ENCODE data around the gene WDR64. TPM values are rescaled to one million over a fixed set of nuclear protein-coding genes. Genes with fewer than 3 reads are reported as not detected.

Gene WDR64
- total RNA-seq, 1 experiment from 2014 or later: not detected

DNA sequence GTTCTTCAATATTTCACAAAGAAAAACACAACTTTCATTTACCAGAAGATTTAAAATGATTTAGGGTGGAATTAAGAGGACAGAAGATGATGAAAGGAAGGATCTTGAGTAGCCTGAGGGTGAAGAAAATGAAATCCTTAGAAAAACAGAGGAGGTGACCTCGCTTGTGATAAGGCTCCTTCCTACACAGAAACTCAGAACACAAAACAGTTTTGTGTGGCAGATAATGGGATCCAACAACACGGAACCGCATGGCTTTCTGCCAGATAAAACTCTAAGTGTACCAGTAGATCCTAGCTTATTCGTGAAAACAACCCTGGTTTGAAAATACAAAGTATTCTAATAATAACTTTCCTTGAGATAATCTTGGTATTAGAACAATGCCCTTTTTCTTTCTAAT is 121.9 kb downstream of the WDR64 start:
- TF ChIP-seq EZH2phosphoT487 (IDR thresholded peaks at IDR 0.05; ENCODE audit: borderline replicate concordance, low read length) (no peak), EZH2 (IDR thresholded peaks at IDR 0.05; ENCODE audit: low read length, unreplicated experiment) (no peak)
- TF ChIP-seq, protein P1, sequence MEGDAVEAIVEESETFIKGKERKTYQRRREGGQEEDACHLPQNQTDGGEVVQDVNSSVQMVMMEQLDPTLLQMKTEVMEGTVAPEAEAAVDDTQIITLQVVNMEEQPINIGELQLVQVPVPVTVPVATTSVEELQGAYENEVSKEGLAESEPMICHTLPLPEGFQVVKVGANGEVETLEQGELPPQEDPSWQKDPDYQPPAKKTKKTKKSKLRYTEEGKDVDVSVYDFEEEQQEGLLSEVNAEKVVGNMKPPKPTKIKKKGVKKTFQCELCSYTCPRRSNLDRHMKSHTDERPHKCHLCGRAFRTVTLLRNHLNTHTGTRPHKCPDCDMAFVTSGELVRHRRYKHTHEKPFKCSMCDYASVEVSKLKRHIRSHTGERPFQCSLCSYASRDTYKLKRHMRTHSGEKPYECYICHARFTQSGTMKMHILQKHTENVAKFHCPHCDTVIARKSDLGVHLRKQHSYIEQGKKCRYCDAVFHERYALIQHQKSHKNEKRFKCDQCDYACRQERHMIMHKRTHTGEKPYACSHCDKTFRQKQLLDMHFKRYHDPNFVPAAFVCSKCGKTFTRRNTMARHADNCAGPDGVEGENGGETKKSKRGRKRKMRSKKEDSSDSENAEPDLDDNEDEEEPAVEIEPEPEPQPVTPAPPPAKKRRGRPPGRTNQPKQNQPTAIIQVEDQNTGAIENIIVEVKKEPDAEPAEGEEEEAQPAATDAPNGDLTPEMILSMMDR (conservative IDR thresholded peaks at IDR 0.05; ENCODE audit: low read depth, low read length): no peak
- Histone ChIP-seq H3K79me2 (ENCODE audit: low read length) (no peaks in the 10 kb centered on the region), H3K27ac (ENCODE audit: low read length) (no peak overlapping the region), H2AFZ (ENCODE audit: low read length) (no peak overlapping the region), H3K4me3 (ENCODE audit: low read length) (no peak overlapping the region), H3K4me1 (ENCODE audit: insufficient read depth, low read length) (no peaks in the 10 kb centered on the region), H4K20me1 (ENCODE audit: low read length) (no peaks in the 10 kb centered on the region), H3F3A (ENCODE audit: low read length, unreplicated experiment) (no peaks in the 10 kb centered on the region), H3K9me2 (replicated peaks; ENCODE audit: low read length) (no peaks in the 10 kb centered on the region), H3K9ac (ENCODE audit: low read length) (no peak overlapping the region), H3K27me3 (ENCODE audit: low read length) (no peaks in the 10 kb centered on the region), H3K9me3 (ENCODE audit: low read length) (no peaks in the 10 kb centered on the region), H3K36me3 (ENCODE audit: low read depth, low read length) (no peaks in the 10 kb centered on the region), H3K4me2 (ENCODE audit: low read length) (no peak overlapping the region)
- POLR2A ChIA-PET (ENCODE audit: unreplicated experiment): no interaction called here
- ATAC-seq: no peak
- intact Hi-C loops (cut with micrococcal nuclease): no loop called here
- no TSS peak for BruUV-seq (replicated peaks)
- CTCF ChIA-PET: interaction anchor here (0.5 kb wide), 1 partner anchor 16 kb away, joined by 9 read pairs; no protein-coding TSS in a partner anchor
- no peak for DNase-seq

DNA sequence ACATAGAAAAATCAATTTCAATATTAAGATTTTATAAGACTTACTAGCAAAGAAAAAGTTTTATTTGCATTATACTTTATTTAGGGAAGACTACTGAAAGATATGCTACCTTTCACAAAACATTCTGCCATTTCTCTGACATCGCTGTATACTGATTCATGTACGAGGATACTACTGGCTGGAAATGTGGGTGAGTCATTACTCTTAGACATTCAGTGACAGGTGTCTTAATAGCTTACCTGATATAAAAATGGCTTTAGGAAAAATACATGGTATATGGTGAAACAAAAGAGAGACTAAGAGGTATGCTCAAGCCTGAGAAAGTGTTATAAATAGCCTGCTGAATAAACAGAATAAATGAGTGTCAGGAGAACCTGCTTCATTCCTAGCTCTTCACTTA is 122.9 kb downstream of the WDR64 start:
- H4K20me1 ChIP-seq (ENCODE audit: low read length): no peaks in the 10 kb centered on the region
- POLR2A ChIA-PET (ENCODE audit: unreplicated experiment): no interaction called here
- BruUV-seq (replicated peaks): no TSS peak
- H3K9ac ChIP-seq (ENCODE audit: low read length): no peak overlapping the region
- no peaks in the 10 kb centered on the region for H3F3A ChIP-seq (ENCODE audit: low read length, unreplicated experiment)
- H2AFZ ChIP-seq (ENCODE audit: low read length): no peak overlapping the region
- H3K27ac ChIP-seq (ENCODE audit: low read length): no peak overlapping the region
- H3K79me2 ChIP-seq (ENCODE audit: low read length): no peaks in the 10 kb centered on the region
- H3K36me3 ChIP-seq (ENCODE audit: low read depth, low read length): no peaks in the 10 kb centered on the region
- intact Hi-C loops (cut with micrococcal nuclease): no loop called here
- DNase-seq (peak; percentile 63), ATAC-seq (peak; percentile 86)
- TF ChIP-seq EZH2 (IDR thresholded peaks at IDR 0.05; ENCODE audit: low read length, unreplicated experiment) (no peak), EZH2phosphoT487 (IDR thresholded peaks at IDR 0.05; ENCODE audit: borderline replicate concordance, low read length) (no peak)
- TF ChIP-seq, protein P1 (conservative IDR thresholded peaks at IDR 0.05; ENCODE audit: low read depth, low read length): no peak
- no peaks in the 10 kb centered on the region for H3K9me3 ChIP-seq (ENCODE audit: low read length)
- no peaks in the 10 kb centered on the region for H3K4me1 ChIP-seq (ENCODE audit: insufficient read depth, low read length)
- CTCF ChIA-PET: no interaction called here
- H3K4me2 ChIP-seq (ENCODE audit: low read length): no peak overlapping the region
- H3K27me3 ChIP-seq (ENCODE audit: low read length): no peaks in the 10 kb centered on the region
- no peaks in the 10 kb centered on the region for H3K9me2 ChIP-seq (replicated peaks; ENCODE audit: low read length)
- no peak overlapping the region for H3K4me3 ChIP-seq (ENCODE audit: low read length)

DNA sequence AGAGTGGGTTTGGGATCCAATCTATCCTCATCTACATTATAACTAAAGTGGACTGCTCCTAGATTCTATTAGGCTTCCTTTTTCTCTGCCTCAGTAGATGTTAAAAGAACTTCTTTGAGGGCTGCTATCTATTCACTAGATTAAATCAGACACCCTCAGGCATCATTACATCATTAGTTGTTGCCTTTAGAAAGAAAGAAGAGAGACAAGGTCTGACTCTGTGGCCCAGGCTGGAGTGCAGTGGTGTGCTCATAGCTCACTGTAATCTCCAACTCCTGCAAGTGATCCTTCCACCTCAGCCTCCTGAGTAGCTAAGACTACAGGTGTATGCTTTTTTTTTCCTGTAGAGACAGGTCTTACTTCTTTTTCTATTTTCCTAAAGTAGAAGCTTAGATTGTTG is 124.8 kb downstream of the WDR64 start:
- Histone ChIP-seq H3K4me3 (ENCODE audit: low read length) (no peak overlapping the region), H3K9me3 (ENCODE audit: low read length) (no peaks in the 10 kb centered on the region), H3F3A (ENCODE audit: low read length, unreplicated experiment) (no peaks in the 10 kb centered on the region), H3K36me3 (ENCODE audit: low read depth, low read length) (no peaks in the 10 kb centered on the region), H3K27ac (ENCODE audit: low read length) (no peak overlapping the region), H3K4me2 (ENCODE audit: low read length) (no peak overlapping the region), H3K9me2 (replicated peaks; ENCODE audit: low read length) (no peaks in the 10 kb centered on the region), H3K4me1 (ENCODE audit: insufficient read depth, low read length) (no peaks in the 10 kb centered on the region), H2AFZ (ENCODE audit: low read length) (no peak overlapping the region), H4K20me1 (ENCODE audit: low read length) (no peaks in the 10 kb centered on the region), H3K79me2 (ENCODE audit: low read length) (no peaks in the 10 kb centered on the region), H3K9ac (ENCODE audit: low read length) (no peak overlapping the region), H3K27me3 (ENCODE audit: low read length) (no peaks in the 10 kb centered on the region)
- POLR2A ChIA-PET (ENCODE audit: unreplicated experiment): no interaction called here
- ATAC-seq: no peak
- intact Hi-C loops (cut with micrococcal nuclease): no loop called here
- no peak for TF ChIP-seq EZH2phosphoT487 (IDR thresholded peaks at IDR 0.05; ENCODE audit: borderline replicate concordance, low read length)
- TF ChIP-seq EZH2 (IDR thresholded peaks at IDR 0.05; ENCODE audit: low read length, unreplicated experiment): no peak
- TF ChIP-seq, protein P1 (conservative IDR thresholded peaks at IDR 0.05; ENCODE audit: low read depth, low read length): no peak
- no peak for DNase-seq
- CTCF ChIA-PET: no interaction called here
- BruUV-seq (replicated peaks): no TSS peak
